GM11168 (cell line): ENCODE results near the gene PUDP.

Experiments
- in situ Hi-C: fragments of 300-500 bp; cut with MboI; formaldehyde crosslinking; loops from one replicate; pipeline ENCODE4 v1.12.0; 2022; ENCODE audit warnings: low sequenced_read_pairs; ENCODE audit not compliant: unreplicated experiment

Gene PUDP

GRCh38 chrX:7077241-7078230 is 70.4 kb downstream of the PUDP start:
- in situ Hi-C loops: no loop called here

- in situ Hi-C loops: no loop called here
These were observed 71.7 kb downstream of the PUDP start for GRCh38 chrX:7076245-7076661.

- in situ Hi-C loops: no loop called here
These were observed 73.1 kb downstream of the PUDP start for GRCh38 chrX:7074908-7075204.

- in situ Hi-C loops: no loop called here
These were observed 73.6 kb downstream of the PUDP start for GRCh38 chrX:7074148-7074907.

GRCh38 chrX:7073336-7073735 is 74.6 kb downstream of the PUDP start:
- in situ Hi-C loops: no loop called here

- in situ Hi-C loops: no loop called here
These were observed 75.1 kb downstream of the PUDP start for GRCh38 chrX:7072856-7073255.

- in situ Hi-C loops: no loop called here
These were observed 76.6 kb downstream of the PUDP start for GRCh38 chrX:7071390-7071789.

GRCh38 chrX:7069556-7069955 is 78.4 kb downstream of the PUDP start:
- in situ Hi-C loops: no loop called here

- in situ Hi-C loops: no loop called here
These were observed 79.0 kb downstream of the PUDP start for GRCh38 chrX:7068939-7069367.

GRCh38 chrX:7067256-7067655 is 80.7 kb downstream of the PUDP start:
- in situ Hi-C loops: no loop called here

- in situ Hi-C loops: no loop called here
These were observed 82.5 kb downstream of the PUDP start for GRCh38 chrX:7065473-7065872.

- in situ Hi-C loops: no loop called here
These were observed 85.0 kb downstream of the PUDP start for GRCh38 chrX:7062903-7063302.

- in situ Hi-C loops: no loop called here
These were observed 85.7 kb downstream of the PUDP start for GRCh38 chrX:7062276-7062675.

GRCh38 chrX:7061429-7061828 is 86.5 kb downstream of the PUDP start:
- in situ Hi-C loops: no loop called here

- in situ Hi-C loops: no loop called here
These were observed 87.5 kb downstream of the PUDP start for GRCh38 chrX:7060444-7060843.

GRCh38 chrX:7059859-7060258 is 88.1 kb downstream of the PUDP start:
- in situ Hi-C loops: loop anchor here (5.0 kb wide), 1 partner anchor 77 kb away; no protein-coding TSS in a partner anchor

- in situ Hi-C loops: loop anchor here (5.0 kb wide), 1 partner anchor 78 kb away; no protein-coding TSS in a partner anchor
These were observed 88.6 kb downstream of the PUDP start for GRCh38 chrX:7059214-7059838.

- in situ Hi-C loops: loop anchor here (5.0 kb wide), 1 partner anchor 82 kb away; no protein-coding TSS in a partner anchor
These were observed 92.4 kb downstream of the PUDP start for GRCh38 chrX:7055386-7056137.

GRCh38 chrX:7054219-7055216 is 93.4 kb downstream of the PUDP start:
- in situ Hi-C loops: loop anchor here (5.0 kb wide), 1 partner anchor 83 kb away; no protein-coding TSS in a partner anchor
